Renal cortical epithelial cell (primary cell): ENCODE results near the gene SHMT1. TPM values are rescaled to one million over a fixed set of nuclear protein-coding genes. Genes with fewer than 3 reads are reported as not detected.
"Not testable (repeated sequence)": the region's sequence is repeated elsewhere in the genome, so short reads cannot be mapped to it uniquely, and the experiment has no call there.

Experiments
- DNase-seq: peaks from one replicate; pipeline ENCODE4 v3.0.0-alpha.2; 2011; ENCODE audit warnings: low read depth
- total RNA-seq: library from RNA; depleted of rRNA; stranded (reverse); fragments of >200 nt; gene quantifications from 2 replicates; pipeline ENCODE4 v1.2.3, GENCODE V29; 2014

Gene SHMT1
- total RNA-seq: 27.6 and 30.3 TPM in 2 replicates

GRCh38 chr17:18363101-18364049 is at the start of gene SHMT1:
TSS of gene SHMT1 (minus strand) at chr17:18363550. CDS start at chr17:18355981, 7,569 bp downstream.
- peak; percentile 70 for DNase-seq

DNA sequence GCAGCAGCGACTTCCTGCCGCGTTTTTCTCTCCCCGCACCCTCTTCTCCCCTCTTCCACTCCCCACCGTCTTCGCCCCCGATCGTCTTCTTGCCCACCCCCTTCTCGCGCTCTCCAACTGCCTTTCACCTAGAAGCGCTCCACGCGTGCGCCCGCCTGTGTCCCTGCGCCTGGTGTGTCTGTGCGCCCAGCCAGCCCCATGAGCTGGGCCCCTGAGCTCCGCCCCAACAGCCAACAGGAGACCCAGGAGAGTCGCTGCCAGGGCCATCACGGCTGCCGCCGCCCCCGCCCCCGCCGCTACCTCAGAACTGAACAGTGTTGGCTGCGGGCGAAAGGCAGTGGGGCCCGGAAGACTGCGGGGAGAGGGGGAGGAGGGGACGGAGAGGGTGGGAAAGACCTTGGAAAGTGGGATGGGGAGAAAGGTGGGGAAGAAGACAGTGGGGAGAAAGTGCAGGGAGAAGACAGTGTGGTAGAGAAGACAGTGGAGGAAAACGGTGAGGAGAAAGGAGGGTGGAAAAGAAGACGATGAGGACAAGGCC is 48.7 kb upstream of the SHMT1 start:
- not testable (repeated sequence) for DNase-seq

DNA sequence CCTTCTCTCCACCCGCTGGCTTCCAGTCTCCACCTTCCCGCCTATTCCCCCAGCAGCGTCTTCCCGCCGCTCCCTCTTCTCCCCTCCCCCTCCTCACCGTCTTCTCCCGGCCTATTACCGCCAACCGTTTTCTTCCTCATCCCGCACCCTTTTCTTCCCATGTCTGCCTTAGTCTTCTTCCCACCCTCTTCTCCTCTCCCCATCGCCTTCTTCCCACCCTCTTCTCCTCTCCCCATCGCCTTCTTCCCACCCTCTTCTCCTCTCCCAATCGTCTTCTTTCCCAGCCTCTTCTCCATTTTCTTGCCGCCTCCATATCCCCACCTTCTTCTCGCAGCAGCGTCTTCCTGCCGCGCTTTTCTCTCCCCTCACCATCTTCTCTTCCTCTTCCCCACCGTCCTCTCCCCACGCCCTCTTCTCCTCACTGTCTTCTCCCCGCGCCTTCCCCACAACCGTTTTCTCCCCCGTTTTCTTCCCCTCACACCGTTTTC is 48.1 kb upstream of the SHMT1 start:
- not testable (repeated sequence) for DNase-seq

DNA sequence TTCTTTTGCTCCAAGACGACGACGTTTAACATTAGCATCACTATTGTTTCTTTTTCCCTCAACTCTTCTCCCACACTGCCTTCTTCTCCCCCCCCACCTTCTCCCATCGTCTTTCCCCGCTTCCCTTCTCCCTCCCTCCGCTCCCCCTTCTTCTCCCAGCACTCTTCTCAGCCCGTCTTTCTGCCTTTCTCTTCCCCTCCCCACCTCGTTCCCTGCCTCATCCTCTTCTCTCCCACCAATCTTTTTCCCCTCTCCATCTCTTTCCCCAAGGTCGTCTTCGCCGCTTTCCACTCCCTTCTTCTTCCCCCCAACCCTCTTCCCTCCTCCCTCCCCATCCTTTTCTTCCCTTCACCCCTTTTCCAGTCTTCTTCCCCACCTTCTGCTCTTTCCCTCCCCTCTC is 47.4 kb upstream of the SHMT1 start:
- not testable (repeated sequence) for DNase-seq

- peak; percentile 14 for DNase-seq
Observed at GRCh38 chr17:18409321-18409720, 46.0 kb upstream of the SHMT1 start.

- DNase-seq: not testable (repeated sequence)
Observed at GRCh38 chr17:18408906-18409305, 45.6 kb upstream of the SHMT1 start.

DNA sequence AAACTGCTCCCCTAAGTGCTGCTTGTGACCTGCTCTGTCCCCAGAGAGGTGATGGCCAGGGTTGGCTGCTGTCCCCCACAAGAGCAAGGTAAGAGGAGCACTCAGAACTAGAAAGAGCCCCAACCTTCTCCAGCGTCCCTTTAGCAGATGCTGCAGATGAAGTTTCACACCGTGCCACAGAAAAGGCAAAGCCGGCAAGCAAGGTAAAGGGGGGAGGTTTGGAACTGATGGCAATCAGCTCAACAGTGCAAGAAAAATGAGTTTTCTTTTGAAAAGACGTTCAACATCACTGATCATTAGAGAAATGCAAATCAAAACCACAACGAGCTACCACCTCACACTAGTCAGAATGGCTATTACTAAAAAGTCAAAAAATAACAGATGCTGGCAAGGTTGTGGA is 40.3 kb upstream of the SHMT1 start:
- not testable (repeated sequence) for DNase-seq

DNA sequence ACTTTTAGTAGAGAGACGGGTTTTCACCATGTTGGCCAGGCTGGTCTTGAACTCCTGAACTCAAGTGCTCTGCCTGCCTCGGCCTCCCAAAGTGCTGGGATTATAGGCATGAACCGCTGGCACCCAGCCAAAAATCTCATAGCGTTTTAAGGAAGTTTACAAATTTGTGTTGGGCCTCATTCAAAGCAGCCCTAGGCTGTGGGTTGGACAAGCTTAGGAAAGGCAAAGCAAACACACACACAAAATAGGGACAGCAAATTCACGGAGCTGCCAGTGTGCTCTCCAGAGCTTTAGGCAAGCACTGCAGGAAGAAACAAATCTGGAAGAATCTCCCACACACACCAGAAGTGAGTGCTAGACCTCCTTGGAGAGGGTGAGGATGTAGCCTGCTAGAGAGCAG is 39.8 kb upstream of the SHMT1 start:
- peak; percentile 5 for DNase-seq

DNA sequence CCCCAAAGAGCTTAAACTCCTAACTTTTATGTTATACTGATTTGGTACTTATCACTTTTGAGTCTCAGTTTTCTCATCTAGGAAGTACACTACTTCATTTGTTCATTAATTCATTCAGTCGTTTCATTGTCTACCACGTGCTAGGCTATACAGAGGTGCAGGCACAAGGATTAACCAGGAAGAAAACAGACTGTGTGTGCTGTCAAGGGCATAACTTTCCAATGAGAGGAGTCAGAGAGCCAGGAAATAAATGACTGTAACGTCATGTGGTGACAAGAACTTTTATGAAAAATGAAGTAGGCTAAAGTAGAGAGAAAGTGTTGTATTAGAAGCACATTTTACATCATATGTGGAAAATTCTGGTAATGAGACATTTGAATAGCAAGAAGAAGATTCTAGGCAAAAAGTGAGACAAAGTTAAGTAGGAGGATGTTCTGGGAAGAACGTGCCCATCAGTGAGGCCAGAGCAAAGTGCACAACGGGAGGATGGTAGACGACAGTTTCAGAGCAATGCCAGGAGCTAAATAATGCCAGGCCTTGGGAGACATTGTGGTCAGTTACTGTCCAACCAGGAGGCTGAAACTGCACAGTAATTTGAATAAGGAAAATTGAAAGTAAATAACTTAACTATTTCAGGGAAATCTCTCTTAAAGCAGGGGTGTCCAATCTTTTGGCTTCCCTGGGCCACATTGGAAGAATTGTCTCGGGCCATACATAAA is 38.7 kb upstream of the SHMT1 start:
- DNase-seq: peak; percentile 16

DNA sequence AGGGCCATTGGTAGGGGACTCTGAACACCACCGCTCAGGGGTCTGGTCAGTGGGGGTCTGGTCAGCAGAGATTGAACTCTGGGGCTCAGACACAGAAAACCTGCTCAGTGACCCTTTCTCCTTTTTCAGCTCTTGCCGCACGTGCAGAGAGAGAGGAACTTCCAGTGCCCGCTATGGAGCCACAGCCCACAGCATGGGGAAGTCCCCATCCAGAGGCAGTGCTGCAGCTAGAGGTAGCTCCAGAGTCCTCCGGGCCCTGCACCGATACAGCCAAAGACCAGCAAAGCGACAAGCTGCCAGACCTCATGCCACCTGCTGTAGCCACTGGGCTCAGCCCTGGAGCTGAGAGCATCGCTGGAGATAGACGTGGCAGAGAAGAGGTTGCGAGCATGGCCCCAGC is 25.4 kb upstream of the SHMT1 start:
- not testable (repeated sequence) for DNase-seq

- DNase-seq: not testable (repeated sequence)
Observed at GRCh38 chr17:18388266-18388665, 24.9 kb upstream of the SHMT1 start.

DNA sequence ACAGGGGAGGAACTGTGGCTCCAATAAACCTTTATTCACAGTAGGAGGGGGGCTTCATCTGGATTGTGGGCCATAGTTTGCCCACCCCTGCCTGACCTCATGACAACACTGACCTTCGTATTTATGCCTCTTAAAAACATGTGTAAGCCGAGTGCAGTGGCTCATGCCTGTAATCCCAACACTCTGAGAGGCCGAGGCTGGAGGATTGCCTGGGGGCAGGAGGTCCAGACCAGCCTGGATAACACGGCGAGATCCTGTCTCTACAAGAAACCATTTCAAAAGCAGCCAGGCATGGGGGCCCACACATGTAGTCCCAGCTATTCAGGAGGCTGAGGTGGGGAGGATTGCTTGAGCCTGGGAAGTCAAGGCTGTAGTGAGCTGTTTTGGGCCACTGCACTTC is 24.2 kb upstream of the SHMT1 start:
- not testable (repeated sequence) for DNase-seq

DNA sequence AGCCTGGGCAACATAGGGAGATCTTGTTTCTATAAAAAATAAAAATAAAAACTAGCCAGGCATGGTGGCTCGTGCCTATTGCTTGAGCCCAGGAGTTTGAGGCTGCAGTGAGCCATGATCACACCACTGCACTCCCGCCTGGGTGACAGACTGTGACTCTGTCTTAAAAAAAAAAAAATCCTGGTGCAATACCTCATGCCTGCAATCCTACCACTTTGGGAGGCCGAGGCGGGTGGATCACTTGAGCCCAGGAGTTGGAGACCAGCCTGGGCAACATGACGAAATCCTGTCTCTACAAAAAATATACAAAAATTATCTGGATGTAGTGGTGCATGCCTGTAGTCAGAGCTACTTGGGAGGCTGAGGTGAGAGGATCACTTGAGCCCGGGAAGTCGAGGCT is 20.9 kb upstream of the SHMT1 start:
- not testable (repeated sequence) for DNase-seq

- DNase-seq: not testable (repeated sequence)
Observed at GRCh38 chr17:18383079-18383481, 19.7 kb upstream of the SHMT1 start.

DNA sequence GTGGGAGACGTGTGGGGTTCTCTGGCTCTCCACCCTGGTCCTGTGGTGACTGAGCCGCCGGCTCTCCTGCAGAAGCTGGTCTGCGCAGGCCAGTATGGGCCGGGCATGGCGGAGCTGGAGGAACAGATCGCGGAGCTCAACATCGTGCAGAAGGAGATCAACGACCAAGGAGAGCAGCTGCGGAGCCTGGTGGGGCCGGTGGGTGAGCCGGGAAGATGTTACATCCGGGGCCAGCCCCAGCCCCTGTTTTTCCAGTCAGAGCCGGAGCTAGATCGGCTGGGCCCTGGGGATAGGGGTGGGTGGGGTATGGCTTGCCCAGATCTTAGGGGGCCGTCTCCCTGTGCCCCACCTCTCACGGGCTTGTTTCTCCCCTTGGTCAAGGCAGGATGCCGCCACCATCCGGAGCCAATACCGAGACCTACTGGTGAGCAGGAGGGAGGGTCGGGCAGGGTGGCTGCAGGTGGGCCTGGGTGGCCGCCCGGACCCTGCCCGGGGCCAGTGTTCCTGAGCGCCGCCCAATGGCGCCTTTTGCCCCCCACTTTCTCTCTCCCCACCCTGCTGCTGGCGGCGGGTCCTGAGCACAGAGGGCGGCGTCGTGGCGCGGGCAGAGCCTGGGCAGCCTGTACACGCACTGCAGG is 19.2 kb upstream of the SHMT1 start:
- DNase-seq: no peak

DNA sequence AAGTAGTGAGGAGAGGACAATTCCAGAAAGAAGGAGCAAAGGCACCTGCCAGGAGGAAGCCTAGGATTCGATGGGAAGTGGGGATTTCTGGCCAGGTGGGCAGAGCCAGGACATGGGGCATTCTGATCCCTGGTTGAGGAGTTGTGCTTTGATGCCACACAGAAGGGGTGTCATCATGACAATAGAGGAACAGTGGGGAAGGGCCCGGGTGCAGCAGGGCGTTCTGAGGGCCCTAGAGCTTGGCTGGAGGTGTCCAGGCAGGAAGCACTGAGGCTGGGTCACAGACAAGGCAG is 18.5 kb upstream of the SHMT1 start:
- DNase-seq: no peak

DNA sequence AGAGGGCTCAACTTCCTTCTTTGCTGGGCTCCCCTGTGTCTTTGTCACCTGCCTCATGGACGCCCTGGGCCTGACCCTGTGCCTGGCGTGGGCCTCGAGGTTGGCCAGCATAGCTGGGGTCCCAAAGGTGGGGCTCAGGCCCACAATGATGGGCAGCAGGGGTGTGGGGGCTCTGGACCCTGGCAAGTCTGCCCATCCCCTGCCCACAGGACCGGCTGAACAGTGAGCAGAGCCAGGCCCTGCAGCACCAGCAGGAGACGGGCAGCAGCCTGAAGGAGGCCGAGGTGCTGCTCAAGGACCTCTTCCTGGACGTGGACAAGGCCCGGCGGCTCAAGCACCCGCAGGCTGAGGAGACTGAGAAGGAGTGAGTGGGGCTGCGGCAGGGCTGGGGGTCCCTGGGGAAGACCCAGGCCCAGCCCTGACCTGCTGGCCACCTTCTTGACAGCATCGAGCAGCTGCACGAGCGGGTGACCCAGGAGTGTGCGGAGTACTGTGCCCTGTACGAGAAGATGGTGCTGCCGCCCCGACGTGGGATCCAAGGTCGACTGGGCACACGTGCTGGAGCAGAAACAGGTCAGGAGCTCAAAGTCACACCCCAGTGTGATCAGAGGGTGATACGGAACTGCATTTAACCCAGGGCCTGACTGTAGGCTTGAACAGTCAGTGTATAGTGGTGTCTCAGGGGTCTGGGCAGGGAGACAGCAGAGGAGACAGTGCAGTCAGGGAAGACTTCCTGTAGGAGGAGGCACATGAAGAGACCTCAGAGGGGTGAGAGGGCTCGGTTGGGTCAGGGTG is 18.0 kb upstream of the SHMT1 start:
- DNase-seq: no peak

GRCh38 chr17:18380471-18381157 is 17.3 kb upstream of the SHMT1 start:
- no peak for DNase-seq

GRCh38 chr17:18379246-18380146 is 16.1 kb upstream of the SHMT1 start:
- no peak for DNase-seq

- DNase-seq: not testable (repeated sequence)
Observed at GRCh38 chr17:18378614-18379013, 15.3 kb upstream of the SHMT1 start.
